Endothelial cell of umbilical vein (primary cell): ENCODE data around the gene YDJC. TPM values are rescaled to one million over a fixed set of nuclear protein-coding genes. Genes with fewer than 3 reads are reported as not detected.

ENCODE experiments used
- BruUV-seq: library from RNA; stranded (reverse); fragments of 400-500 nt; replicated peaks from 2 replicates; lab custom pipeline; 2021; lab: Mats Ljungman, UMichigan
- CTCF ChIA-PET: fragments of 300-600, 350-600 bp; sonication (Branson Sonifier 250); formaldehyde crosslinking; loops from one replicate; lab custom pipeline; 2021; ENCODE audit warnings: antibody characterized with exemption, inconsistent platforms; lab: Charles Lee
- POLR2A ChIA-PET: fragments of 300-600, 350-600 bp; sonication (Branson Sonifier 250); formaldehyde crosslinking; loops from one replicate; lab custom pipeline; 2021; ENCODE audit warnings: antibody characterized with exemption, inconsistent platforms; lab: Charles Lee
- DNase-seq: peaks from one replicate; pipeline ENCODE4 v3.0.0-alpha.2; 2011; ENCODE audit warnings: low read depth, low spot score
- FAIRE-seq: peaks from 2 replicates; lab custom pipeline; 2011; peaks lifted over from hg19 to GRCh38; lab: Jason Lieb, UNC
- H2AFZ ChIP-seq: 2 replicates; pipeline ENCODE4 v1.6.0; 2012; ENCODE audit warnings: low read depth, low read length, control low read depth, inconsistent platforms
- H3K27ac ChIP-seq: 2 replicates; pipeline ENCODE4 v1.5.1; 2011; ENCODE audit warnings: low read depth, mild to moderate bottlenecking, control low read depth, low read length, moderate library complexity; ENCODE audit not compliant: insufficient read depth
- H3K27me3 ChIP-seq, 2 experiments: 2 replicates each; pipeline versions ENCODE4 v1.6.0 to v1.6.1; 2011; ENCODE audit warnings: low read length in 2 of 2, mixed read lengths in 1 of 2; ENCODE audit not compliant: control insufficient read depth in 2 of 2, insufficient read depth in 2 of 2
- H3K36me3 ChIP-seq, 2 experiments: 2 replicates in 1 of 2; 3 replicates in 1 of 2; pipeline ENCODE4 v1.5.1; 2011; ENCODE audit warnings: low read length in 2 of 2, mild to moderate bottlenecking in 1 of 2, moderate library complexity in 1 of 2; ENCODE audit not compliant: control insufficient read depth in 2 of 2, insufficient read depth in 2 of 2; ENCODE audit errors: extremely low read depth in 1 of 2
- H3K4me1 ChIP-seq: 3 replicates; pipeline ENCODE4 v1.5.1; 2011; ENCODE audit warnings: mild to moderate bottlenecking, low read length; ENCODE audit not compliant: control insufficient read depth, insufficient read depth; ENCODE audit errors: extremely low read depth
- H3K4me2 ChIP-seq: 2 replicates; pipeline ENCODE4 v1.6.1; 2011; ENCODE audit warnings: low read length, control low read depth, mixed read lengths; ENCODE audit not compliant: insufficient read depth
- H3K4me3 ChIP-seq, 3 experiments: fragments of 200-600 bp in 1 of 3; sonication (generic), shearing (Covaris generic) in 1 of 3; replicated peaks in 1 of 3; 2 replicates each; pipeline ENCODE4 v1.5.1; 2011 to 2016; ENCODE audit warnings: control low read depth in 3 of 3, low read length in 3 of 3, mild to moderate bottlenecking in 2 of 3, inconsistent platforms in 1 of 3, low read depth in 1 of 3, moderate library complexity in 1 of 3; ENCODE audit not compliant: insufficient read depth in 1 of 3
- H3K79me2 ChIP-seq: 2 replicates; pipeline ENCODE4 v1.6.0; 2012; ENCODE audit warnings: low read length, inconsistent platforms; ENCODE audit not compliant: control insufficient read depth, insufficient read depth
- H3K9ac ChIP-seq: replicated peaks from 2 replicates; pipeline ENCODE3; 2011; ENCODE audit warnings: low read length, control low read depth; ENCODE audit not compliant: insufficient read depth; ENCODE audit errors: extremely low read depth
- H3K9me1 ChIP-seq: replicated peaks from 3 replicates; pipeline ENCODE4 v1.6.0; 2011; ENCODE audit warnings: mild to moderate bottlenecking, low read length; ENCODE audit not compliant: control insufficient read depth, insufficient read depth; ENCODE audit errors: extremely low read depth
- H3K9me3 ChIP-seq: replicated peaks from 2 replicates; pipeline ENCODE4 v1.5.1; 2012; ENCODE audit warnings: low read length, inconsistent platforms; ENCODE audit not compliant: control insufficient read depth, insufficient read depth
- H4K20me1 ChIP-seq: replicated peaks from 2 replicates; pipeline ENCODE3; 2011; ENCODE audit warnings: mild to moderate bottlenecking, low read length; ENCODE audit not compliant: control insufficient read depth, insufficient read depth; ENCODE audit errors: extremely low read depth
- EZH2 ChIP-seq: IDR thresholded peaks from 2 replicates; pipeline ENCODE4 v1.6.1; 2012; ENCODE audit warnings: borderline replicate concordance, low read depth, mild to moderate bottlenecking, moderate library complexity, low read length, inconsistent platforms; ENCODE audit not compliant: severe bottlenecking
- FOS ChIP-seq: IDR thresholded peaks from 2 replicates; pipeline ENCODE4 v1.6.1; 2011; ENCODE audit warnings: mild to moderate bottlenecking, low read length, moderate library complexity, borderline replicate concordance; ENCODE audit not compliant: insufficient read depth
- GATA2 ChIP-seq: IDR thresholded peaks from 2 replicates; pipeline ENCODE4 v1.7.0; 2011; ENCODE audit warnings: low read depth, mild to moderate bottlenecking, moderate library complexity, mixed read lengths, low read length; ENCODE audit not compliant: insufficient read length, insufficient read depth
- JUN ChIP-seq: IDR thresholded peaks from 2 replicates; pipeline ENCODE4 v1.6.1; 2011; ENCODE audit warnings: borderline replicate concordance, low read depth; ENCODE audit not compliant: insufficient read length, insufficient read depth
- MYC ChIP-seq: IDR thresholded peaks from one replicate; pipeline ENCODE4 v1.6.1; 2011; ENCODE audit warnings: mild to moderate bottlenecking, low read depth, low read length
- POLR2A ChIP-seq: IDR thresholded peaks from 2 replicates; pipeline ENCODE4 v1.6.1; 2012; ENCODE audit warnings: low read depth, mild to moderate bottlenecking, control low read depth, low read length
- POLR2AphosphoS5 ChIP-seq: IDR thresholded peaks from 2 replicates; pipeline ENCODE4 v1.6.1; 2012; ENCODE audit warnings: low read depth, mild to moderate bottlenecking, control low read depth, low read length, moderate library complexity; ENCODE audit not compliant: insufficient read depth
- dilution Hi-C: fragments of 300-500 bp; cut with MboI; formaldehyde crosslinking; loops from one replicate; pipeline ENCODE4 v1.15.0; 2019; ENCODE audit warnings: low sequenced_read_pairs; ENCODE audit not compliant: extremely low pct_ligation_motif_present
- intact Hi-C: fragments of 100-400 bp; cut with micrococcal nuclease; formaldehyde crosslinking; loops from one replicate; pipeline ENCODE4 v1.10.0; 2022
- polyA plus RNA-seq, 4 experiments: library from polyadenylated mRNA; depleted of rRNA in 3 of 4; stranded (reverse) in 3 of 4; unstranded in 1 of 4; fragments of >200 nt; gene quantifications; 2 replicates each; pipeline versions ENCODE4 v1.2.1 to v1.2.3, GENCODE V29; 2011 to 2012; ENCODE audit warnings: missing spikeins in 1 of 4
- total RNA-seq: library from RNA; stranded (reverse); gene quantifications from 2 replicates; pipeline ENCODE4 v1.2.3, GENCODE V29; 2021
- TF ChIP-seq, protein P1 (sequence below), 2 donors: IDR thresholded peaks; 1 replicate in 1 of 2; 2 replicates in 1 of 2; pipeline ENCODE4 v1.5.1; 2011; ENCODE audit warnings: low read length in 2 of 2, mild to moderate bottlenecking in 2 of 2, moderate library complexity in 2 of 2, control low read depth in 1 of 2, inconsistent platforms in 1 of 2, low read depth in 1 of 2; ENCODE audit not compliant: insufficient read depth in 1 of 2; ENCODE audit errors: extremely low read depth in 1 of 2
- TF ChIP-seq, protein P2 (sequence below): IDR thresholded peaks from 2 replicates; pipeline ENCODE4 v1.6.1; 2011; ENCODE audit not compliant: insufficient read depth, insufficient read length

Gene YDJC
- total and polyA plus RNA-seq, 2 donors (not counting 3 experiments of a cell fraction or from before 2014, with no cell fraction given): 27.2 to 29.9 TPM

DNA sequence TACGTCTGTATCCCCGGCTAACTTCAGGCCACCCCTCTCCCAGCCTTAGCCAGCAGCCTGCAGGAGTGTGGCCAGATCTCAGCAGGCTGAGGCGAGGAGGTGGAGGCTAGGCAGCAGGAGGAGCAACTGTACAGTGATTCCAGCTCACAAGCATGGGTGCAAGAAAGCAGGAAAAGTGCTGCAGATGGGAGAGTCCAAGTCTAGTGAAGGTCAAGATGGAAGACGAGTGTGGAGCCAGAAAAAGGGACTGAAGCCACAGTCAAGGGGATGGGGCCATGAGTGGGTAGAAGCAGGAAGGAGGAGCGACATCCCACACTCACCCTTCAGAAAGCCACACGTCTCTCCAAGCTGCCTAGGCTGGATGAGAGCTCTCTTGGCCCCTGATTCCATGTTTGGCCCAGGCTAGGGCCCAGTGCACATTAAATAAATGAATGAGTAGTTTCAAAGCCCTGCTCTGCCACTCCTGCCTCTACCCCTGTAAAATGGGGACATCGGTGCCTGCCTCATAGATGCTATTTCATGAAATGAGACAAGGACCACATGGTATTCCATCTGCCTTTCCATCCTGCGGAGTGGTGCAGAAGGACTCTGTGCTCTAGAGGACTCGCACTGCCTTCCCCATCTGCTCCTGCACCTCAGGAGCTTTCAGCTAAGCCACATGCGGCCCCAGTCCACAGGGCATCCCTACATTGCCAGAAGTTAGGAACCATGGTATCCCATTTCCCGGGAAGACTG is 2.9 kb downstream of the YDJC start:
- Histone ChIP-seq H3K4me1 (no peaks in the 10 kb centered on the region), H3K4me2 (no peak overlapping the region), H3K9ac (no peak overlapping the region), H3K9me1 (no peaks in the 10 kb centered on the region), H2AFZ (no peak overlapping the region), H3K27ac (no peak overlapping the region), H3K4me3 (no peak overlapping the region), H3K27me3 (no peaks in the 10 kb centered on the region), H3K79me2 (peaks cover 29% of the 10 kb centered on the region), H3K9me3 (no peaks in the 10 kb centered on the region), H3K36me3 (peaks cover 0 to 16% of the 10 kb centered on the region in 2 experiments), H4K20me1 (no peaks in the 10 kb centered on the region)
- no TSS peak for BruUV-seq
- CTCF ChIA-PET: interaction anchor here (1.3 kb wide), 1 partner anchor 16 kb away, joined by 4 read pairs; no protein-coding TSS in a partner anchor
- intact Hi-C loops: no loop called here
- FAIRE-seq: no peak
- TF ChIP-seq EZH2: no peak
- no peak for TF ChIP-seq FOS
- TF ChIP-seq POLR2A: no peak
- TF ChIP-seq POLR2AphosphoS5: no peak
- no peak for TF ChIP-seq JUN
- TF ChIP-seq MYC: no peak
- TF ChIP-seq, protein P1, sequence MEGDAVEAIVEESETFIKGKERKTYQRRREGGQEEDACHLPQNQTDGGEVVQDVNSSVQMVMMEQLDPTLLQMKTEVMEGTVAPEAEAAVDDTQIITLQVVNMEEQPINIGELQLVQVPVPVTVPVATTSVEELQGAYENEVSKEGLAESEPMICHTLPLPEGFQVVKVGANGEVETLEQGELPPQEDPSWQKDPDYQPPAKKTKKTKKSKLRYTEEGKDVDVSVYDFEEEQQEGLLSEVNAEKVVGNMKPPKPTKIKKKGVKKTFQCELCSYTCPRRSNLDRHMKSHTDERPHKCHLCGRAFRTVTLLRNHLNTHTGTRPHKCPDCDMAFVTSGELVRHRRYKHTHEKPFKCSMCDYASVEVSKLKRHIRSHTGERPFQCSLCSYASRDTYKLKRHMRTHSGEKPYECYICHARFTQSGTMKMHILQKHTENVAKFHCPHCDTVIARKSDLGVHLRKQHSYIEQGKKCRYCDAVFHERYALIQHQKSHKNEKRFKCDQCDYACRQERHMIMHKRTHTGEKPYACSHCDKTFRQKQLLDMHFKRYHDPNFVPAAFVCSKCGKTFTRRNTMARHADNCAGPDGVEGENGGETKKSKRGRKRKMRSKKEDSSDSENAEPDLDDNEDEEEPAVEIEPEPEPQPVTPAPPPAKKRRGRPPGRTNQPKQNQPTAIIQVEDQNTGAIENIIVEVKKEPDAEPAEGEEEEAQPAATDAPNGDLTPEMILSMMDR (IDR thresholded peaks at IDR 0.05; ENCODE audit: extremely low read depth in 1 of 2, insufficient read depth in 1 of 2, low read depth in 1 of 2, low read length in 2 of 2): no peak
- TF ChIP-seq, protein P2, sequence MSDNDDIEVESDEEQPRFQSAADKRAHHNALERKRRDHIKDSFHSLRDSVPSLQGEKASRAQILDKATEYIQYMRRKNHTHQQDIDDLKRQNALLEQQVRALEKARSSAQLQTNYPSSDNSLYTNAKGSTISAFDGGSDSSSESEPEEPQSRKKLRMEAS: no peak
- TF ChIP-seq GATA2: no peak
- DNase-seq: no peak
- dilution Hi-C loops: no loop called here
- POLR2A ChIA-PET: no interaction called here
